ENCODE measurements around the gene TTLL11.

The TTLL11 gene

DNA sequence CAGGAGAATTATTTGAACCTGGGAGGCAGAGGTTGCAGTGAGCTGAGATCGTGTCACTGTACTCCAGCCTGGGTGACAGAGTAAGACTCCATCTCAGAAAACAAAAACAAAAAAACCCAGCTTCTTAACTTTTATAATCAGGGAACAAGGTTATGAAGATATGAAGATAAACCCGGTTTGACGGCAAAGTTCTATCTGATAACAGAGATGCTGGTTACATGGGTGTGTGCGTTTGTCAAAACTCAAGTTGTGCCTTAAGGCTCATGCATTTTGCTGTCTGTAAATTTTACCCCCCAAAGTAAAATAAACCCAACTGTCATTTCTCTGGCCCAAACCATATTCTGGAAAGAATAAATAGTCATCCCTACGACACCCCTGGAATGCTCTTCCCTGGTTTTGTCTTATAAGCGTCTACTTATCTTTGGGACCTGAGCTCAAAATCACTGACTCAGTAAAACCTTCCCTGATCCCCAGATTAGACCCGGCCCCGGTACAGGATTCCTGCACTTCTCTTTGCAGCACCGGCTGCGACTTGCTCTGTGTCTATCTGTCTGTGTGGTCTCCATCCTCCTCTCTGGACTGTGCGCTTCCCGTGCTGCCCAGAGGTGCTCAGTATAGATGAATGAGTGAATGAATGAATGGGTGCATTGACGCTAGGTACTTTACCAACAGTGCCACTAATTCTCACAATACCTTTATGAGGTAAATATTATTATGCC, 269.5 kb downstream of the TTLL11 start:
- H3K4me3 ChIP-seq (ENCODE audit: low read depth, low read length) = no peak overlapping the region
- no peak for TF ChIP-seq POLR2A (IDR thresholded peaks at IDR 0.05; ENCODE audit: extremely low read depth, insufficient read length)
- no peak for TF ChIP-seq CTCF (IDR thresholded peaks at IDR 0.05; ENCODE audit: low read depth, low read length)
- TF ChIP-seq MYC (IDR thresholded peaks at IDR 0.05; ENCODE audit: low read depth, low read length) = no peak
- TF ChIP-seq, protein P1, sequence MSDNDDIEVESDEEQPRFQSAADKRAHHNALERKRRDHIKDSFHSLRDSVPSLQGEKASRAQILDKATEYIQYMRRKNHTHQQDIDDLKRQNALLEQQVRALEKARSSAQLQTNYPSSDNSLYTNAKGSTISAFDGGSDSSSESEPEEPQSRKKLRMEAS (IDR thresholded peaks at IDR 0.05; ENCODE audit: low read depth, low read length) = no peak
- no peak for DNase-seq (ENCODE audit: low read depth)

DNA sequence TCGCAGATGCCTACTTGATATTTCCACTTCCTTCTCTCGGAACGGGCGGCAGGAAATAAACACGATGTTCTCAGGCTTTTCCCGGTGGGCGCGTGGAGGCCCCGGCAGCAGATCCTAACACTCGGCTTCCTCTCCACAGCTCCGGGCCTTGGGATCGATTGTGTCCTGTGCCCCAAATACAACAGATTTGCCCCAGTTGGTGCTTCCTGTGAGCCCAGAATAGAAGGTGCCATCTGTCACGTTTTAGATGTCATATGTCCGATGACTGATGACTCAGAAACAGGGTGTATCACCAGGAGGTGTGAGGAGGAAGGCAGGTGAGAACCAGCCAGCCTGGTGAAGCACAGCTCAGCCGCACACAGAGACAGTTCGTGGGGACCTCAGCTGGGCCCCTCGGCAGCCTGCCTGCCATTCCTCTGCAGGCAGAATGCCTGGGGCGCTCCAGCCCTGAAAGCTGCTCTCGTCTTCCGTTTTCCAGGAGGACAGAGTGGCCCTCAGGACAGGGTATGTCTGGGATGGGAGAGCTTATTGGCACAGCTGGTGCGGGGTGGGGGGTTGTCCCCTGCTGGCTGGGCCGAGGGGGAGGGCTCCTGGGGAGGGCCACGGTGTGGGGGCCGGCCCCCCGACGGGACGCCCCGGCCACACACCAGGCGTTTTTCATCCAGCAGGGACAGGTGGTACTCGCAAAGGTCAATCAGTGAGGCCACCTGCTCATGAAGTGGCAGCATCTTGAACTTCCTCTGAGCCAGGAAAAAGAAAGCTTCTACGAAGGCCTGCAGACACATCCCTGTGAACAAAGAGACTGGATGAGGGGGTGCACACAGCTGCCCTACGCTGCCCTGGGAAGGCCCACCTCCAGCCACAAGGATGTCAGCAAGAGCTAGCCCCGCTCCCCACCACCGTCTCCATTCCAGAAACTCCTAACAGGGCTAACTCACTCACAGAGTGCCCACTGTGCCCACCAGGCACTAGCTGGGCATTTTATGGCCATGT, 270.7 kb downstream of the TTLL11 start:
- TF ChIP-seq MYC (IDR thresholded peaks at IDR 0.05; ENCODE audit: low read depth, low read length) (no peak), CTCF (IDR thresholded peaks at IDR 0.05; ENCODE audit: low read depth, low read length) (no peak), POLR2A (IDR thresholded peaks at IDR 0.05; ENCODE audit: extremely low read depth, insufficient read length) (no peak)
- TF ChIP-seq, protein P1 (IDR thresholded peaks at IDR 0.05; ENCODE audit: low read depth, low read length) = no peak
- no peak overlapping the region for H3K4me3 ChIP-seq (ENCODE audit: low read depth, low read length)
- no peak for DNase-seq (ENCODE audit: low read depth)

- TF ChIP-seq, protein P1 (IDR thresholded peaks at IDR 0.05; ENCODE audit: low read depth, low read length) = no peak
- no peak for TF ChIP-seq POLR2A (IDR thresholded peaks at IDR 0.05; ENCODE audit: extremely low read depth, insufficient read length)
- TF ChIP-seq CTCF (IDR thresholded peaks at IDR 0.05; ENCODE audit: low read depth, low read length) = no peak
- no peak for TF ChIP-seq MYC (IDR thresholded peaks at IDR 0.05; ENCODE audit: low read depth, low read length)
- no peak overlapping the region for H3K4me3 ChIP-seq (ENCODE audit: low read depth, low read length)
- no peak for DNase-seq (ENCODE audit: low read depth)
Observed at GRCh38 chr9:121821326-121821725, 271.8 kb downstream of the TTLL11 start.

DNA sequence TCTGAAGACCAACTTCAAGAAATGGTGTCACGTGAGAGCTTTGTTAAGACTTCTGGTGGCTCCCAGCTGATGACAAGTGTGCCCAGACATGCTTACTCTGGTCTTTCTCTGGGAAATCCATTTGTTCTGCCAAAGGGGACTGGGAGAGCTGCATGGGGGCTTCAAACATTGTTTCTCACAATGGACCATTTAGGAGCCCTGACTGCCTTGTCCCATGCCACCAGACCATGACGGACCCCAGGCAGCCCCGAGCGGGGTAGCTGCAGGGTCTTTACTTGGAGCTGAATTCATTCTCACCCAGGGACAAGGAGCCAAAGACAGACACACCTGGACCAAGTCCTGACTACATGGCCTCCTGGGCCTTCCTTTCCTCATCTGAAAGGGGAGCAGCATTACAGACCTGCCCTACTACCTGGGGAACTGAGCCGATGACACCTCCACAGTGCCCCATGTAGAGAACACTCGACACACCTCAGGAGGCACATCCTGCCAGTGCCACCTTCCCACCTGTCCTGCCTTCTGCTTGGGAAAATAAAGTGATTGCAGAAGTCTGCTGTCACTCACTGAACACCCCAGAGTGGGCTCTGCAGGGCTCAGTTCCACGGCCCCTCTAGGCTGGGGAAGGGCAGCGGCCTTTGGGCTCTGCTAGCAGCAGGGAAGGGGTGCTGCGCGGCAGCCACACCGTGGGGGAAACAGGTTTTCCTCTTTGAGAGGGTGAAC, 272.7 kb downstream of the TTLL11 start:
- TF ChIP-seq POLR2A (IDR thresholded peaks at IDR 0.05; ENCODE audit: extremely low read depth, insufficient read length) (no peak), MYC (IDR thresholded peaks at IDR 0.05; ENCODE audit: low read depth, low read length) (no peak), CTCF (IDR thresholded peaks at IDR 0.05; ENCODE audit: low read depth, low read length) (no peak)
- TF ChIP-seq, protein P1 (IDR thresholded peaks at IDR 0.05; ENCODE audit: low read depth, low read length) = no peak
- DNase-seq (ENCODE audit: low read depth) = no peak
- no peak overlapping the region for H3K4me3 ChIP-seq (ENCODE audit: low read depth, low read length)

- TF ChIP-seq CTCF (IDR thresholded peaks at IDR 0.05; ENCODE audit: low read depth, low read length) (no peak), MYC (IDR thresholded peaks at IDR 0.05; ENCODE audit: low read depth, low read length) (no peak), POLR2A (IDR thresholded peaks at IDR 0.05; ENCODE audit: extremely low read depth, insufficient read length) (no peak)
Observed at GRCh38 chr9:121819428-121820231, 273.5 kb downstream of the TTLL11 start.

More at GRCh38 chr9:121819428-121820231, 273.5 kb downstream of the TTLL11 start:
- H3K4me3 ChIP-seq (ENCODE audit: low read depth, low read length) = no peak overlapping the region
- DNase-seq (ENCODE audit: low read depth) = peak; percentile 64
